Measurements from ENCODE around the gene ZC3H14. TPM values are rescaled to one million over a fixed set of nuclear protein-coding genes. Genes with fewer than 3 reads are reported as not detected.

ZC3H14 gene
- total and polyA plus RNA-seq, 2 donors (not counting 1 experiment from before 2014, with no cell fraction given), result 31.1 to 47.0 TPM

DNA sequence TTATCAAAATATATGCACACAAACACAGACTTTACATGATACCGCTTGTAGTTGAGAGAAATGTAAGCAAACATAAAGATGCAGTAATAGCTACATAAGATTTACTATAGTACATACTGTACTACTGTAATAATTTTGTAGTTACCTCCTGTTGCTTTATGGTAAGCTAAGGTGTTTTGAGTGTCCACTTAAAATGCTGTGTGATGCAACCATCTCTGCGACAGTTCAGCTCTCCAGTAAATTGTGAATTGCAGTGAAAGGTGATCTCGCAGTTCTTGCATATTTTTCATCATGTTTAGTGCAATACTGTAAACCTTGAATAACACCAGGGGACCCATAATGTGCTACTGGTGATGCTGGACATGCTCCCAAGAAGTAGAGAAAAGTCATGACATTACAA, 21.6 kb downstream of the ZC3H14 start:
- CTCF ChIA-PET, result no interaction called here
- H3K9me3 Mint-ChIP-seq (ENCODE audit: insufficient read depth), result no peaks in the 10 kb centered on the region
- H3K27ac Mint-ChIP-seq, result no peak overlapping the region
- POLR2A ChIA-PET, result no interaction called here
- Histone ChIP-seq H3K27ac (ENCODE audit: low read length in 2 of 2) (no peak overlapping the region), H2AFZ (ENCODE audit: insufficient read depth, low read depth, low read length, poor library complexity, severe bottlenecking) (no peak overlapping the region), H3K27me3 (replicated peaks in 1 of 4; ENCODE audit: control extremely low read depth in 1 of 4, control insufficient read depth in 3 of 4, insufficient read depth in 4 of 4, low read length in 3 of 4) (no peaks in the 10 kb centered on the region), H3K79me2 (ENCODE audit: control insufficient read depth, insufficient read depth, low read length) (no peaks in the 10 kb centered on the region), H3K36me3 (replicated peaks in 1 of 2; ENCODE audit: control extremely low read depth in 1 of 2, control insufficient read depth in 1 of 2, extremely low read depth in 1 of 2, insufficient read depth in 2 of 2, low read length in 1 of 2) (peaks cover 0 to 48% of the 10 kb centered on the region in 2 experiments), H3K4me1 (ENCODE audit: control insufficient read depth in 2 of 2, insufficient read depth in 2 of 2, low read length in 2 of 2) (no peaks in the 10 kb centered on the region), H3K4me3 (ENCODE audit: control extremely low read depth in 1 of 5, extremely low read depth in 1 of 5, insufficient read depth in 1 of 5, low read depth in 2 of 5, low read length in 4 of 5) (no peak overlapping the region), H4K20me1 (ENCODE audit: control insufficient read depth, insufficient read depth, low read length, poor library complexity, severe bottlenecking) (no peaks in the 10 kb centered on the region), H3K4me2 (replicated peaks; ENCODE audit: low read depth, low read length, poor library complexity, severe bottlenecking) (no peak overlapping the region), H3K9ac (ENCODE audit: low read length) (no peak overlapping the region), H3K9me3 (ENCODE audit: control extremely low read depth in 1 of 3, control insufficient read depth in 2 of 3, insufficient read depth in 1 of 3, low read length in 2 of 3) (no peaks in the 10 kb centered on the region)
- no peak for DNase-seq
- no peak for TF ChIP-seq EZH2 (IDR thresholded peaks at IDR 0.05; ENCODE audit: borderline replicate concordance, insufficient read depth, low read depth, low read length, poor library complexity, severe bottlenecking)
- TF ChIP-seq, protein P1, sequence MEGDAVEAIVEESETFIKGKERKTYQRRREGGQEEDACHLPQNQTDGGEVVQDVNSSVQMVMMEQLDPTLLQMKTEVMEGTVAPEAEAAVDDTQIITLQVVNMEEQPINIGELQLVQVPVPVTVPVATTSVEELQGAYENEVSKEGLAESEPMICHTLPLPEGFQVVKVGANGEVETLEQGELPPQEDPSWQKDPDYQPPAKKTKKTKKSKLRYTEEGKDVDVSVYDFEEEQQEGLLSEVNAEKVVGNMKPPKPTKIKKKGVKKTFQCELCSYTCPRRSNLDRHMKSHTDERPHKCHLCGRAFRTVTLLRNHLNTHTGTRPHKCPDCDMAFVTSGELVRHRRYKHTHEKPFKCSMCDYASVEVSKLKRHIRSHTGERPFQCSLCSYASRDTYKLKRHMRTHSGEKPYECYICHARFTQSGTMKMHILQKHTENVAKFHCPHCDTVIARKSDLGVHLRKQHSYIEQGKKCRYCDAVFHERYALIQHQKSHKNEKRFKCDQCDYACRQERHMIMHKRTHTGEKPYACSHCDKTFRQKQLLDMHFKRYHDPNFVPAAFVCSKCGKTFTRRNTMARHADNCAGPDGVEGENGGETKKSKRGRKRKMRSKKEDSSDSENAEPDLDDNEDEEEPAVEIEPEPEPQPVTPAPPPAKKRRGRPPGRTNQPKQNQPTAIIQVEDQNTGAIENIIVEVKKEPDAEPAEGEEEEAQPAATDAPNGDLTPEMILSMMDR (IDR thresholded peaks at IDR 0.05), result no peak
- ATAC-seq (ENCODE audit: low read depth), result no peak
- intact Hi-C loops (cut with micrococcal nuclease), result no loop called here
- WGBS (ENCODE audit: insufficient coverage), result no CpG with 5 or more reads among the region's 3 CpGs
- H3K4me1 Mint-ChIP-seq, result no peaks in the 10 kb centered on the region
- H3K27me3 Mint-ChIP-seq, result no peaks in the 10 kb centered on the region
- no peak overlapping the region for H3K4me3 Mint-ChIP-seq

DNA sequence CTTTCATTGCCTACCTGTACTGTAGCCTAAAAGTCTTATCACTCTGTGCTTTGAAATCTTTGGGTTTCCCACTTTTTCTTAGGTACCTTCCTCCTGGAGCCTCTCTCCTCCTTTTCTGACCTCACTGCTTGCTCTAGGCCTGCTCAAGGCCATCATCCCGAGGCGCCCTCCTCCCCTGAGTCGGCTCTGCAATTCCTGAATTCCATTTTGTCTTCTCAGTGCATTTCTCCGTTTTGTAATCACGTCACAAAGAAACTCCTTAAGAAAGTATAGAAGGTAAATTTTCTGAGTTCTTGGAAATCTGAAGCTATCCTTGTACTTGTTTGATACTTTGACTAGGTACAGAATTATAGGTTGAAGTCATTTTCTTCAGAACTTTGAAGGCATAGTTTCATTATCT, 25.2 kb downstream of the ZC3H14 start:
- Mint-ChIP-seq H3K4me3 (no peak overlapping the region), H3K27me3 (no peaks in the 10 kb centered on the region), H3K9me3 (ENCODE audit: insufficient read depth) (no peaks in the 10 kb centered on the region), H3K27ac (no peak overlapping the region), H3K4me1 (no peaks in the 10 kb centered on the region)
- DNase-seq (no peak), ATAC-seq (ENCODE audit: low read depth) (no peak)
- Histone ChIP-seq H3K27me3 (replicated peaks in 1 of 4; ENCODE audit: control extremely low read depth in 1 of 4, control insufficient read depth in 3 of 4, insufficient read depth in 4 of 4, low read length in 3 of 4) (no peaks in the 10 kb centered on the region), H3K4me1 (ENCODE audit: control insufficient read depth in 2 of 2, insufficient read depth in 2 of 2, low read length in 2 of 2) (no peaks in the 10 kb centered on the region), H3K27ac (ENCODE audit: low read length in 2 of 2) (no peak overlapping the region), H4K20me1 (ENCODE audit: control insufficient read depth, insufficient read depth, low read length, poor library complexity, severe bottlenecking) (no peaks in the 10 kb centered on the region), H2AFZ (ENCODE audit: insufficient read depth, low read depth, low read length, poor library complexity, severe bottlenecking) (no peak overlapping the region), H3K9me3 (ENCODE audit: control extremely low read depth in 1 of 3, control insufficient read depth in 2 of 3, insufficient read depth in 1 of 3, low read length in 2 of 3) (no peaks in the 10 kb centered on the region), H3K36me3 (replicated peaks in 1 of 2; ENCODE audit: control extremely low read depth in 1 of 2, control insufficient read depth in 1 of 2, extremely low read depth in 1 of 2, insufficient read depth in 2 of 2, low read length in 1 of 2) (peaks cover 0 to 33% of the 10 kb centered on the region in 2 experiments), H3K79me2 (ENCODE audit: control insufficient read depth, insufficient read depth, low read length) (no peaks in the 10 kb centered on the region), H3K4me2 (replicated peaks; ENCODE audit: low read depth, low read length, poor library complexity, severe bottlenecking) (no peak overlapping the region), H3K4me3 (ENCODE audit: control extremely low read depth in 1 of 5, extremely low read depth in 1 of 5, insufficient read depth in 1 of 5, low read depth in 2 of 5, low read length in 4 of 5) (no peak overlapping the region), H3K9ac (ENCODE audit: low read length) (no peak overlapping the region)
- ChIA-PET CTCF (no interaction called here), POLR2A (no interaction called here)
- WGBS (ENCODE audit: insufficient coverage), result no CpG with 5 or more reads among the region's 5 CpGs
- intact Hi-C loops (cut with micrococcal nuclease), result no loop called here
- TF ChIP-seq EZH2 (IDR thresholded peaks at IDR 0.05; ENCODE audit: borderline replicate concordance, insufficient read depth, low read depth, low read length, poor library complexity, severe bottlenecking), result no peak
- TF ChIP-seq, protein P1 (IDR thresholded peaks at IDR 0.05), result no peak
